Stomach (tissue), 9 donors: Measurements from ENCODE around the gene GHRL. TPM values are rescaled to one million over a fixed set of nuclear protein-coding genes. Genes with fewer than 3 reads are reported as not detected.

ENCODE experiments used
- DNase-seq, 2 donors: peaks; one replicate each; pipeline versions ENCODE4 v3.0.0 to v3.0.0-alpha.2; 2013 to 2019
- H3K27ac ChIP-seq, 5 donors: fragments of 200-600 bp in 4 of 5; sonication (generic) in 4 of 5; one replicate each; pipeline ENCODE4 v1.5.1; 2013 to 2019; ENCODE audit warnings: mild to moderate bottlenecking in 1 of 5, moderate library complexity in 1 of 5
- H3K27me3 ChIP-seq, 3 donors: fragments of 200-600 bp; sonication (generic); one replicate each; pipeline ENCODE4 v1.5.1; 2017 to 2019; ENCODE audit warnings: mixed run types in 1 of 3
- H3K36me3 ChIP-seq, 4 donors: fragments of 200-600 bp; sonication (generic); 1 replicate in 3 of 4; 2 replicates in 1 of 4; pipeline ENCODE4 v1.5.1; 2016 to 2019
- H3K4me1 ChIP-seq, 4 donors: fragments of 200-600 bp; sonication (generic); one replicate each; pipeline ENCODE4 v1.5.1; 2016 to 2019
- H3K4me3 ChIP-seq, 4 donors: fragments of 200-600 bp; sonication (generic) in 3 of 4; one replicate each; pipeline ENCODE4 v1.5.1; 2016 to 2019; ENCODE audit warnings: mild to moderate bottlenecking in 1 of 4
- H3K9me3 ChIP-seq, 4 donors: fragments of 200-600 bp; sonication (generic); one replicate each; pipeline ENCODE4 v1.5.1; 2016 to 2019
- EP300 ChIP-seq: sonication (generic); formaldehyde crosslinking; IDR thresholded peaks from one replicate; pipeline ENCODE4 v1.6.1; 2017; ENCODE audit warnings: antibody characterized with exemption
- POLR2A ChIP-seq, 4 donors: fragments of 450-650 bp; IDR thresholded peaks; one replicate each; pipeline ENCODE4 v1.6.1; 2016; ENCODE audit warnings: antibody characterized with exemption in 4 of 4, control low read depth in 2 of 4, mild to moderate bottlenecking in 1 of 4, moderate library complexity in 1 of 4
- POLR2AphosphoS5 ChIP-seq, 3 donors: sonication (generic); formaldehyde crosslinking; IDR thresholded peaks; one replicate each; pipeline ENCODE4 v1.6.1; 2016; ENCODE audit warnings: antibody characterized with exemption in 3 of 3
- whole genome bisulfite sequencing, 5 donors: extraction: QIAGEN DNeasy Blood & Tissue Kit in 3 of 5; methylation state at CpG; one replicate each; pipeline versions ENCODE4 v1.1.5 to v1.1.7; 2013 to 2018; 5-methylcytosine and 5-hydroxymethylcytosine counted together
- intact Hi-C: fragments of 100-400 bp; cut with DNase I; formaldehyde crosslinking; loops from one replicate; pipeline ENCODE4 v1.15.1; 2023; ENCODE audit warnings: low total_unique reads
- polyA plus RNA-seq, 3 donors: library from polyadenylated mRNA; stranded (reverse); fragments of 200-250 nt; gene quantifications; one replicate each; pipeline ENCODE4 v1.2.3, GENCODE V29; 2013
- total RNA-seq, 5 donors: library from RNA; depleted of rRNA; stranded (reverse); fragments of >200 nt; gene quantifications; one replicate each; pipeline versions ENCODE4 v1.1.0 to v1.2.3, GENCODE V29; 2014 to 2016
- TF ChIP-seq, protein P1 (sequence below), 7 experiments: fragments of 450-650 bp in 4 of 7; fragments of 200-600 bp in 3 of 7; sonication (generic) in 3 of 7; IDR thresholded peaks; one replicate each; pipeline ENCODE4 v1.5.1; 2016 to 2019; ENCODE audit warnings: antibody characterized with exemption in 7 of 7, control low read depth in 2 of 7, mild to moderate bottlenecking in 1 of 7
- donor health status: healthy with polysubstance abuse.
- donor health status: Bipolar disorder and iron deficiency.
- donor health status: healthy.

The GHRL gene
- total and polyA plus RNA-seq, 8 donors: 1.7 to 804 (median 253) TPM

DNA sequence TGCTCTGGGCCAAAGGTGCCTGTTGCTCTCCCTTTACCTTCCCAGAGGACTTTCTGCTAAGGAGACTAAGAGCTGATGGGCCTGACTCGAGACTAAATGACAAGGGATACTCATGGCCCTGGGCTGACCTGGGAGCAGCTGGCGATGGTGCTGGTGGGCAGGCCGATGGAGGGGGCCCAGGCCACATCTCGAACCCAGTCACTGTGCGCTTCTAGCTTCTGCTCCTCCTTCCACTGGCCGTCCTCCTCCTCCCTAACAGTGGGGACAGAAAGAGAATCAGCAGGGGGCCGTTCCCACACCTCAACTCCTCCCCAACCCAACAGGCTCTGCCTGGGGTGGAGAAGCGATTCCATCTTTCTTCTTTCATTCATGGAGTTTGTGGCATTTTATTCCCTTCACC is 12.2 kb upstream of the GHRL start:
- H3K27me3 ChIP-seq: no peaks in the 10 kb centered on the region
- intact Hi-C loops: no loop called here
- no peak overlapping the region for H3K27ac ChIP-seq
- no peak for DNase-seq
- 81 to 94% (median 91%) methylated on average over 7 to 8 of the region's 8 CpGs for WGBS, 5 donors
- H3K36me3 ChIP-seq: peaks cover 74 to 100% (median 98%) of the 10 kb centered on the region in 4 donors
- no peaks in the 10 kb centered on the region for H3K9me3 ChIP-seq
- no peak overlapping the region for H3K4me3 ChIP-seq
- no peaks in the 10 kb centered on the region for H3K4me1 ChIP-seq
- TF ChIP-seq EP300 (no peak), POLR2AphosphoS5 (IDR thresholded peaks at IDR 0.05) (no peak), POLR2A (IDR thresholded peaks at IDR 0.05) (no peak)
- TF ChIP-seq, protein P1, sequence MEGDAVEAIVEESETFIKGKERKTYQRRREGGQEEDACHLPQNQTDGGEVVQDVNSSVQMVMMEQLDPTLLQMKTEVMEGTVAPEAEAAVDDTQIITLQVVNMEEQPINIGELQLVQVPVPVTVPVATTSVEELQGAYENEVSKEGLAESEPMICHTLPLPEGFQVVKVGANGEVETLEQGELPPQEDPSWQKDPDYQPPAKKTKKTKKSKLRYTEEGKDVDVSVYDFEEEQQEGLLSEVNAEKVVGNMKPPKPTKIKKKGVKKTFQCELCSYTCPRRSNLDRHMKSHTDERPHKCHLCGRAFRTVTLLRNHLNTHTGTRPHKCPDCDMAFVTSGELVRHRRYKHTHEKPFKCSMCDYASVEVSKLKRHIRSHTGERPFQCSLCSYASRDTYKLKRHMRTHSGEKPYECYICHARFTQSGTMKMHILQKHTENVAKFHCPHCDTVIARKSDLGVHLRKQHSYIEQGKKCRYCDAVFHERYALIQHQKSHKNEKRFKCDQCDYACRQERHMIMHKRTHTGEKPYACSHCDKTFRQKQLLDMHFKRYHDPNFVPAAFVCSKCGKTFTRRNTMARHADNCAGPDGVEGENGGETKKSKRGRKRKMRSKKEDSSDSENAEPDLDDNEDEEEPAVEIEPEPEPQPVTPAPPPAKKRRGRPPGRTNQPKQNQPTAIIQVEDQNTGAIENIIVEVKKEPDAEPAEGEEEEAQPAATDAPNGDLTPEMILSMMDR (IDR thresholded peaks at IDR 0.05): no peak

DNA sequence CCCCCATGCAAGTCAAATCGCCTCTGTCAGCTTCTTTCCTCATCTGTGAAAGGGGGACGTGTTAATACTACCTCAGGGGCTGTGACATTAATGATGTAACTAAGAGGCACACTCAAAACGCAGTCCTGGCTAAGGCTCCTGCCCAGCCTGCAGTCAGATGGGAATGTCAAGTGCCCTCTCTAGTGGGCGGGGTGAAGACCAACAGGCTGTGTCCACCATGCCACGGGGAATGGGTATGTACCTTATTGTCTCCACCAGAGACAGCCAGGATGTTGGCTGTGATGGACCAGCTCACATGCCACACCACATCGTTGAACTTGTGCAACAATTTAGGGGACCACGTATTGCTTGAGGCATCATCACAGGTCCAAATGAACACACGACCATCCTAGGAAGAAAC is 11.0 kb upstream of the GHRL start:
- H3K36me3 ChIP-seq: peaks cover 71 to 100% (median 99%) of the 10 kb centered on the region in 4 donors
- WGBS, 5 donors: 77 to 85% (median 82%) methylated on average over 8 of the region's 8 CpGs

DNA sequence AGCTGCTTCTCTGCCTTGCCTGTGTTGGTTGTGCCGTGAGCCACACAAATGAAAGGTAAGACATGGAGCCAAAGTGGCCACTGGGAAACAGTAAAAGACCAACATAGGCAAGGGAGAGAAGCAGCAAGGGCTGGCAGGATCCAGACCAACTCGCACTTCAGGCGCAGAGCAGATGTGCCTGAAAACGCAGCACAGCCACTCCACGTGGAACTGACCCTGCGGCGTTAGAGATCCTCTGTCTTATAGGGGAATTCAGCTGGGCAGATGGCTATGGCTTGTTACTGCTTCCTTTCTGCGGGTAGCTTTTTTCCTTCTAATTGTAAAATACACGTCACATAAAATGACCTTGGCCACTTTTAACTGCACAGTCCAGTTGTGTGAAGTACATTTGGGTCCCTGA is 10.4 kb upstream of the GHRL start:
- Histone ChIP-seq H3K36me3 (peaks cover 71 to 98% (median 96%) of the 10 kb centered on the region in 4 donors), H3K4me1 (no peaks in the 10 kb centered on the region), H3K9me3 (no peaks in the 10 kb centered on the region), H3K4me3 (no peak overlapping the region), H3K27me3 (no peaks in the 10 kb centered on the region), H3K27ac (no peak overlapping the region)
- DNase-seq: no peak
- intact Hi-C loops: no loop called here
- WGBS, 5 donors: 85 to 93% (median 89%) methylated on average over 8 to 9 of the region's 9 CpGs
- TF ChIP-seq POLR2AphosphoS5 (IDR thresholded peaks at IDR 0.05) (no peak), POLR2A (IDR thresholded peaks at IDR 0.05) (no peak), EP300 (no peak)
- TF ChIP-seq, protein P1 (IDR thresholded peaks at IDR 0.05): no peak

More for the DNA sequence above, 11.0 kb upstream of the GHRL start:
- Histone ChIP-seq H3K27ac (no peak overlapping the region), H3K9me3 (no peaks in the 10 kb centered on the region), H3K27me3 (no peaks in the 10 kb centered on the region), H3K4me3 (no peak overlapping the region), H3K4me1 (no peaks in the 10 kb centered on the region)
- no peak for DNase-seq
- intact Hi-C loops: no loop called here
- TF ChIP-seq EP300 (no peak), POLR2AphosphoS5 (IDR thresholded peaks at IDR 0.05) (no peak)

DNA sequence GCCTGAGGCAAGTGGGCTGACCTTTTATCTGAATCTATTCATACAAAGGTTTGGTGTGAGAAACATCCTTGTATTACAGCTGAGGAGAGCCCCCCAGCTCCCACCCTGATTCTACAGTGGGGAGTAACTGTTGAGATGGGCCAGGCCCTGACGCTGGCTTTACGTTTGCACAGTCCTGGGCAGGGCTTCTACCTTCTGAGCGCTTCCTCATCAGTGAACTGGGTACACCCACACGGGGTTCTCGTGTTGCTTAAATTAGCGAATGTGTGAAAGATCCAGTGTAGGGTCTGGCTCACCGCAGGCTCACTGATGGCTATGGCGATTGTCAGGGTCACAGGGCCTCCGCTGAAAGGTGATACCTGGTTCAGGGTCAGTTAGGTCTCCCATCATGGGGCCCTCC is 7.3 kb upstream of the GHRL start:
- DNase-seq: no peak
- H3K36me3 ChIP-seq: peaks cover 49 to 84% (median 82%) of the 10 kb centered on the region in 4 donors
- WGBS, 5 donors: 84 to 91% (median 86%) methylated on average over 9 of the region's 9 CpGs
- TF ChIP-seq POLR2AphosphoS5 (IDR thresholded peaks at IDR 0.05) (no peak), POLR2A (IDR thresholded peaks at IDR 0.05) (no peak), EP300 (no peak)
- TF ChIP-seq, protein P1 (IDR thresholded peaks at IDR 0.05): no peak
- intact Hi-C loops: no loop called here
- H3K27ac ChIP-seq: peak overlapping the region in 1 of 5 donors; percentile 8
- no peak overlapping the region for H3K4me3 ChIP-seq
- H3K4me1 ChIP-seq: peaks cover 0 to 10% (median 4%) of the 10 kb centered on the region in 4 donors
- no peaks in the 10 kb centered on the region for H3K9me3 ChIP-seq
- no peaks in the 10 kb centered on the region for H3K27me3 ChIP-seq

DNA sequence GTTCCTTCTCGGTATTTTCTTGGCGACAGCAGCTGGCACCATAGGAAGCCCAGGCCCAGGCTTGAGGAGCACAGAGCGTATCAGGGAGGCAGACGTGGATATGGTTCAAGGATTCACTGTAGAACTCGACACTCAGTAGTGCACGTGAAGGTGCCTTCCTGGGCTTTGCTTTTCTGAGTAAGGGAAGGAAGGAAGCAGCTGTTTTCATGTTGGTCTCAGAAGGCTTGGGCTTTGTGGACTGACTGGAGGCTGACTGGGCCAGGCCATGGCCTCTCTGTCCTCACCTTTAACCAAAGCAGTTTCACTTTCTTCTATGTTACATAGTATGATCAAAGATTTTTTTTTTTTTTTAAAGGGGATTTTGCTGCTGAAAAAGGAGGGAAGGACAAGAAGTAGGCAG is 6.9 kb upstream of the GHRL start:
- H3K4me3 ChIP-seq: no peak overlapping the region
- H3K27me3 ChIP-seq: no peaks in the 10 kb centered on the region
- intact Hi-C loops: no loop called here
- WGBS, 5 donors: 72 to 82% (median 77%) methylated on average over 6 of the region's 6 CpGs
- no peaks in the 10 kb centered on the region for H3K9me3 ChIP-seq
- H3K27ac ChIP-seq: peak overlapping the region in 1 of 5 donors; percentile 8
- H3K4me1 ChIP-seq: peaks cover 0 to 10% (median 4%) of the 10 kb centered on the region in 4 donors
- DNase-seq: no peak
- TF ChIP-seq, protein P1 (IDR thresholded peaks at IDR 0.05): no peak
- TF ChIP-seq POLR2AphosphoS5 (IDR thresholded peaks at IDR 0.05) (no peak), EP300 (no peak), POLR2A (IDR thresholded peaks at IDR 0.05) (no peak)
- peaks cover 45 to 83% (median 79%) of the 10 kb centered on the region in 4 donors for H3K36me3 ChIP-seq
